ENCODE results near the gene PFKL. TPM values are rescaled to one million over a fixed set of nuclear protein-coding genes. Genes with fewer than 3 reads are reported as not detected.
A peak's percentile ranks its signal among the peaks of the same experiment; 100 is the strongest.
"Not testable (repeated sequence)": the region's sequence is repeated elsewhere in the genome, so short reads cannot be mapped to it uniquely, and the experiment has no call there.

The PFKL gene
- total RNA-seq, 1 experiment from 2014 or later, result 134 TPM

DNA sequence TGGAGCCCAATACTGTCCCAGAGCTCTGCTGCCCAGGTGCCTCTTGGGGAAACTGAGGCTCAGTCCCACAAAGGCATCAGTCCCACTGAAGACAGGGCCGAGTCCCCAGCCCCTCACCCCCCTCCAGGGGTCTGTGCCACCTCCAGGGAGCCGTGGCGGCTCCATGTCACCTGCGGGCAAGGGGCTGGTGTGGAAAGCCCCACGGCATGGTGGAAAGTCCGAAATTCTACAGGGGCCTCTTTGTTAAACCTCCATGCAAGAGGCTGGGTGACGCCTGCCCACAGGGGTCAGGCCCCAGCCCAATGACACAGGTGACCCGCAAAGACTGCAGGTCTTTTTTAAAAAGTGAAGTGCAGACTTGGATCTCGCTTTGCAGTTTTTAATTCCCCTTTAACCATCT lies 17.5 kb upstream of the PFKL start (continued):
- no peak for TF ChIP-seq ZNF219 (CRISPR knock-in tag; IDR thresholded peaks at IDR 0.05; ENCODE audit: borderline replicate concordance)
- TF ChIP-seq NR2C2 (CRISPR knock-in tag; IDR thresholded peaks at IDR 0.05), result no peak
- TF ChIP-seq, protein P1, sequence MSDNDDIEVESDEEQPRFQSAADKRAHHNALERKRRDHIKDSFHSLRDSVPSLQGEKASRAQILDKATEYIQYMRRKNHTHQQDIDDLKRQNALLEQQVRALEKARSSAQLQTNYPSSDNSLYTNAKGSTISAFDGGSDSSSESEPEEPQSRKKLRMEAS (CRISPR knock-in tag; IDR thresholded peaks at IDR 0.05), result no peak

DNA sequence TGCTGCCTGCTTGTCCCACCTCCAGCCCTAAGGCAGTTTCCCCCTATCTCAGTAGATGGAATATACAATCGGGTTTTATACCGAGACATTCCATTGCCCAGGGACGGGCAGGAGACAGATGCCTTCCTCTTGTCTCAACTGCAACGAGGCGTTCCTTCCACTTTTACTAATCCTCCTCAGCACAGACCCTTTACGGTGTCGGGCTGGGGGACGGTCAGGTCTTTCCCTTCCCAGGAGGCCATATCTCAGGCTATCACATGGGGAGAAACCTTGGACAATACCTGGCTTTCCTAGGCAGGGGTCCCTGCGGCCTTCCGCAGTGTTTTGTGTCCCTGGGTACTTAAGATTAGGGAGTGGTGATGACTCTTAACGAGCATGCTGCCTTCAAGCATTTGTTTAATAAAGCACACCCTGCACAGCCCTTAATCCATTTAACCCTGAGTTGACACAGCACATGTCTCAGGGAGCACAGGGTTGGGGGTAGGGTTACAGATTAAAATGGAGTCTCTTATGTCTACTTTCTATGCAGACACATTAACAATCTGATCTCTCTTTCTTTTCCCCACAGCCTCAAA lies 16.6 kb upstream of the PFKL start:
- H3K9me3 Mint-ChIP-seq; H3K36me3 Mint-ChIP-seq; CTCF ChIA-PET; DNase-seq (ENCODE audit: low spot score); H3K4me3 Mint-ChIP-seq; H3K27ac Mint-ChIP-seq; ATAC-seq; POLR2A ChIA-PET: not testable (repeated sequence)
- H3K4me1 Mint-ChIP-seq, result peaks cover 21% of the 10 kb centered on the region
- H3K27me3 Mint-ChIP-seq (ENCODE audit: low read depth), result peaks cover 30% of the 10 kb centered on the region

DNA sequence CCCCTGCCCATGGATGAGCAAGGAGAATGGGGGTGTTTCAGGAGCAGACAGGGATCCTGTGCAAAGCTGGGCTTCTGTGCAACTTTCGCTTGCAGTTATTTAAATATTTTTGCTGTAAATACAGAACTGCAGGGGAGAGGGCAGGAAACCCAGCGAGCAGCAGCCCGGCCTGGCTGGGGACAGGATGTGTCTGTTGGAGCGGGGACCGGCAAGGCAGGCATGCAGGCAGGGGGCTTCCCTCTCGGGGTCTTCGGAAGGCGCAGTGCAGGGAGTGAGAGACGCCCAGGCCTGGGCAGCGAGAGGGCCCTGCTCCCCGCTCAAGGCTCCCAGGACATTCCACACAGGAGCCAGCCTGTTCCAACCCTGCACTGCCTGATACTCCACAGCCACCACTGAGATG lies 15.9 kb upstream of the PFKL start:
- CTCF ChIA-PET, result no interaction called here
- H3K4me3 Mint-ChIP-seq, result no peak overlapping the region
- peaks cover 30% of the 10 kb centered on the region for H3K27me3 Mint-ChIP-seq (ENCODE audit: low read depth)
- ATAC-seq (no peak; the same call in 1 of the 2 replicates), DNase-seq (ENCODE audit: low spot score) (no peak)
- H3K36me3 Mint-ChIP-seq, result no peaks in the 10 kb centered on the region
- no peak overlapping the region for H3K27ac Mint-ChIP-seq
- TF ChIP-seq, protein P2, sequence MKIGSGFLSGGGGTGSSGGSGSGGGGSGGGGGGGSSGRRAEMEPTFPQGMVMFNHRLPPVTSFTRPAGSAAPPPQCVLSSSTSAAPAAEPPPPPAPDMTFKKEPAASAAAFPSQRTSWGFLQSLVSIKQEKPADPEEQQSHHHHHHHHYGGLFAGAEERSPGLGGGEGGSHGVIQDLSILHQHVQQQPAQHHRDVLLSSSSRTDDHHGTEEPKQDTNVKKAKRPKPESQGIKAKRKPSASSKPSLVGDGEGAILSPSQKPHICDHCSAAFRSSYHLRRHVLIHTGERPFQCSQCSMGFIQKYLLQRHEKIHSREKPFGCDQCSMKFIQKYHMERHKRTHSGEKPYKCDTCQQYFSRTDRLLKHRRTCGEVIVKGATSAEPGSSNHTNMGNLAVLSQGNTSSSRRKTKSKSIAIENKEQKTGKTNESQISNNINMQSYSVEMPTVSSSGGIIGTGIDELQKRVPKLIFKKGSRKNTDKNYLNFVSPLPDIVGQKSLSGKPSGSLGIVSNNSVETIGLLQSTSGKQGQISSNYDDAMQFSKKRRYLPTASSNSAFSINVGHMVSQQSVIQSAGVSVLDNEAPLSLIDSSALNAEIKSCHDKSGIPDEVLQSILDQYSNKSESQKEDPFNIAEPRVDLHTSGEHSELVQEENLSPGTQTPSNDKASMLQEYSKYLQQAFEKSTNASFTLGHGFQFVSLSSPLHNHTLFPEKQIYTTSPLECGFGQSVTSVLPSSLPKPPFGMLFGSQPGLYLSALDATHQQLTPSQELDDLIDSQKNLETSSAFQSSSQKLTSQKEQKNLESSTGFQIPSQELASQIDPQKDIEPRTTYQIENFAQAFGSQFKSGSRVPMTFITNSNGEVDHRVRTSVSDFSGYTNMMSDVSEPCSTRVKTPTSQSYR (CRISPR knock-in tag; IDR thresholded peaks at IDR 0.05), result no peak
- TF ChIP-seq SP1 (CRISPR knock-in tag; conservative IDR thresholded peaks at IDR 0.05) (no peak), CBFB (CRISPR knock-in tag; IDR thresholded peaks at IDR 0.05; ENCODE audit: low read depth) (no peak), KAT7 (CRISPR knock-in tag; IDR thresholded peaks at IDR 0.05; ENCODE audit: borderline replicate concordance) (no peak), NR1H2 (CRISPR knock-in tag; IDR thresholded peaks at IDR 0.05) (no peak), ZNF396 (CRISPR knock-in tag; IDR thresholded peaks at IDR 0.05; ENCODE audit: borderline replicate concordance) (no peak), SMAD4 (CRISPR knock-in tag; IDR thresholded peaks at IDR 0.05) (no peak)
- TF ChIP-seq, protein P3, sequence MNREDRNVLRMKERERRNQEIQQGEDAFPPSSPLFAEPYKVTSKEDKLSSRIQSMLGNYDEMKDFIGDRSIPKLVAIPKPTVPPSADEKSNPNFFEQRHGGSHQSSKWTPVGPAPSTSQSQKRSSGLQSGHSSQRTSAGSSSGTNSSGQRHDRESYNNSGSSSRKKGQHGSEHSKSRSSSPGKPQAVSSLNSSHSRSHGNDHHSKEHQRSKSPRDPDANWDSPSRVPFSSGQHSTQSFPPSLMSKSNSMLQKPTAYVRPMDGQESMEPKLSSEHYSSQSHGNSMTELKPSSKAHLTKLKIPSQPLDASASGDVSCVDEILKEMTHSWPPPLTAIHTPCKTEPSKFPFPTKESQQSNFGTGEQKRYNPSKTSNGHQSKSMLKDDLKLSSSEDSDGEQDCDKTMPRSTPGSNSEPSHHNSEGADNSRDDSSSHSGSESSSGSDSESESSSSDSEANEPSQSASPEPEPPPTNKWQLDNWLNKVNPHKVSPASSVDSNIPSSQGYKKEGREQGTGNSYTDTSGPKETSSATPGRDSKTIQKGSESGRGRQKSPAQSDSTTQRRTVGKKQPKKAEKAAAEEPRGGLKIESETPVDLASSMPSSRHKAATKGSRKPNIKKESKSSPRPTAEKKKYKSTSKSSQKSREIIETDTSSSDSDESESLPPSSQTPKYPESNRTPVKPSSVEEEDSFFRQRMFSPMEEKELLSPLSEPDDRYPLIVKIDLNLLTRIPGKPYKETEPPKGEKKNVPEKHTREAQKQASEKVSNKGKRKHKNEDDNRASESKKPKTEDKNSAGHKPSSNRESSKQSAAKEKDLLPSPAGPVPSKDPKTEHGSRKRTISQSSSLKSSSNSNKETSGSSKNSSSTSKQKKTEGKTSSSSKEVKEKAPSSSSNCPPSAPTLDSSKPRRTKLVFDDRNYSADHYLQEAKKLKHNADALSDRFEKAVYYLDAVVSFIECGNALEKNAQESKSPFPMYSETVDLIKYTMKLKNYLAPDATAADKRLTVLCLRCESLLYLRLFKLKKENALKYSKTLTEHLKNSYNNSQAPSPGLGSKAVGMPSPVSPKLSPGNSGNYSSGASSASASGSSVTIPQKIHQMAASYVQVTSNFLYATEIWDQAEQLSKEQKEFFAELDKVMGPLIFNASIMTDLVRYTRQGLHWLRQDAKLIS (CRISPR knock-in tag; IDR thresholded peaks at IDR 0.05; ENCODE audit: borderline replicate concordance), result no peak
- no peaks in the 10 kb centered on the region for H3K9me3 Mint-ChIP-seq
- POLR2A ChIA-PET, result no interaction called here
- H3K4me1 Mint-ChIP-seq, result peaks cover 21% of the 10 kb centered on the region

DNA sequence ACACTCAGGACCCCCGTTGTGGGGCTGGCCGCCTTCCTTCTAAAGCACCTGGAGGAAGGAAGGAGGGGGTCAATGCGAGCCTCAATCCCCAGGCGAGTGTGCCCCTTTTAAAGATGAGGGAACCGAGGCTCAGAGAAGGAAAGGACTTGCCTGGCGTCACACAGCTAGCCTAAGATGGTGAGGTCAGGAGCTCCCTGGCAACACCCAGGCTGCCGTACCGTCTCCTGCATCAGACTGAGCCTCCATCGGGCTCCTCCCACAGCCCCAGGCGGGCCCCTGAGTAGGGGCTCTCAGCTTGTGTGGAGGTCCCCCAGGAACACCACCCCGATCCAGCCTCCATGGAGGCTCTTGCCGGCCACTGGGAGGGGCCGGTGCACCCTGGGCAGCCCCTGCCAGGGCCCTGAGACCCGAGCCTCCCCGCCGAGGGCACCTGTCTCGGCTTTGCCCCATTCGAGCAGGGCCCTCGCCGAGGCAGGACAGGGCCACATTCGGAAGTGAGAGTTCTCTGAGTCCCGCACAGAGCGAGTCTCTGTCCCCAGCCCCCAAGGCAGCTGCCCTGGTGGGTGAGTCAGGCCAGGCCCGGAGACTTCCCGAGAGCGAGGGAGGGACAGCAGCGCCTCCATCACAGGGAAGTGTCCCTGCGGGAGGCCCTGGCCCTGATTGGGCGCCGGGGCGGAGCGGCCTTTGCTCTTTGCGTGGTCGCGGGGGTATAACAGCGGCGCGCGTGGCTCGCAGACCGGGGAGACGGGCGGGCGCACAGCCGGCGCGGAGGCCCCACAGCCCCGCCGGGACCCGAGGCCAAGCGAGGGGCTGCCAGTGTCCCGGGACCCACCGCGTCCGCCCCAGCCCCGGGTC lies 14.5 kb upstream of the PFKL start, which contains the start of gene AIRE:
TSS of gene AIRE (plus strand) at position 739 of the 855 bp plus-strand sequence. CDS start 131 bp downstream, outside the sequence.
- ChIA-PET CTCF (interaction anchor here (0.9 to 2.9 kb wide), 3 partner anchors 12 to 17 kb away, joined by 3 to 22 read pairs (median 5); no protein-coding TSS in a partner anchor), POLR2A (no interaction called here)
- no peaks in the 10 kb centered on the region for H3K36me3 Mint-ChIP-seq
- peak; percentile 33 for DNase-seq (ENCODE audit: low spot score)
- ATAC-seq, result peak; percentile 21
- H3K4me3 Mint-ChIP-seq, result peak within 1 kb of the TSS; percentile 45; the same call in 1 of the 2 replicates
- peaks cover 21% of the 10 kb centered on the region for H3K4me1 Mint-ChIP-seq
- peaks cover 30% of the 10 kb centered on the region for H3K27me3 Mint-ChIP-seq (ENCODE audit: low read depth)
- H3K27ac Mint-ChIP-seq, result no peak within 1 kb of the TSS
- no peaks in the 10 kb centered on the region for H3K9me3 Mint-ChIP-seq
- TF ChIP-seq, protein P4, sequence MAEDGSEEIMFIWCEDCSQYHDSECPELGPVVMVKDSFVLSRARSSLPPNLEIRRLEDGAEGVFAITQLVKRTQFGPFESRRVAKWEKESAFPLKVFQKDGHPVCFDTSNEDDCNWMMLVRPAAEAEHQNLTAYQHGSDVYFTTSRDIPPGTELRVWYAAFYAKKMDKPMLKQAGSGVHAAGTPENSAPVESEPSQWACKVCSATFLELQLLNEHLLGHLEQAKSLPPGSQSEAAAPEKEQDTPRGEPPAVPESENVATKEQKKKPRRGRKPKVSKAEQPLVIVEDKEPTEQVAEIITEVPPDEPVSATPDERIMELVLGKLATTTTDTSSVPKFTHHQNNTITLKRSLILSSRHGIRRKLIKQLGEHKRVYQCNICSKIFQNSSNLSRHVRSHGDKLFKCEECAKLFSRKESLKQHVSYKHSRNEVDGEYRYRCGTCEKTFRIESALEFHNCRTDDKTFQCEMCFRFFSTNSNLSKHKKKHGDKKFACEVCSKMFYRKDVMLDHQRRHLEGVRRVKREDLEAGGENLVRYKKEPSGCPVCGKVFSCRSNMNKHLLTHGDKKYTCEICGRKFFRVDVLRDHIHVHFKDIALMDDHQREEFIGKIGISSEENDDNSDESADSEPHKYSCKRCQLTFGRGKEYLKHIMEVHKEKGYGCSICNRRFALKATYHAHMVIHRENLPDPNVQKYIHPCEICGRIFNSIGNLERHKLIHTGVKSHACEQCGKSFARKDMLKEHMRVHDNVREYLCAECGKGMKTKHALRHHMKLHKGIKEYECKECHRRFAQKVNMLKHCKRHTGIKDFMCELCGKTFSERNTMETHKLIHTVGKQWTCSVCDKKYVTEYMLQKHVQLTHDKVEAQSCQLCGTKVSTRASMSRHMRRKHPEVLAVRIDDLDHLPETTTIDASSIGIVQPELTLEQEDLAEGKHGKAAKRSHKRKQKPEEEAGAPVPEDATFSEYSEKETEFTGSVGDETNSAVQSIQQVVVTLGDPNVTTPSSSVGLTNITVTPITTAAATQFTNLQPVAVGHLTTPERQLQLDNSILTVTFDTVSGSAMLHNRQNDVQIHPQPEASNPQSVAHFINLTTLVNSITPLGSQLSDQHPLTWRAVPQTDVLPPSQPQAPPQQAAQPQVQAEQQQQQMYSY (CRISPR knock-in tag; IDR thresholded peaks at IDR 0.05), result no peak
- TF ChIP-seq, protein P5, sequence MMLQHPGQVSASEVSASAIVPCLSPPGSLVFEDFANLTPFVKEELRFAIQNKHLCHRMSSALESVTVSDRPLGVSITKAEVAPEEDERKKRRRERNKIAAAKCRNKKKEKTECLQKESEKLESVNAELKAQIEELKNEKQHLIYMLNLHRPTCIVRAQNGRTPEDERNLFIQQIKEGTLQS (CRISPR knock-in tag; conservative IDR thresholded peaks at IDR 0.05), result no peak
- TF ChIP-seq, protein P6, sequence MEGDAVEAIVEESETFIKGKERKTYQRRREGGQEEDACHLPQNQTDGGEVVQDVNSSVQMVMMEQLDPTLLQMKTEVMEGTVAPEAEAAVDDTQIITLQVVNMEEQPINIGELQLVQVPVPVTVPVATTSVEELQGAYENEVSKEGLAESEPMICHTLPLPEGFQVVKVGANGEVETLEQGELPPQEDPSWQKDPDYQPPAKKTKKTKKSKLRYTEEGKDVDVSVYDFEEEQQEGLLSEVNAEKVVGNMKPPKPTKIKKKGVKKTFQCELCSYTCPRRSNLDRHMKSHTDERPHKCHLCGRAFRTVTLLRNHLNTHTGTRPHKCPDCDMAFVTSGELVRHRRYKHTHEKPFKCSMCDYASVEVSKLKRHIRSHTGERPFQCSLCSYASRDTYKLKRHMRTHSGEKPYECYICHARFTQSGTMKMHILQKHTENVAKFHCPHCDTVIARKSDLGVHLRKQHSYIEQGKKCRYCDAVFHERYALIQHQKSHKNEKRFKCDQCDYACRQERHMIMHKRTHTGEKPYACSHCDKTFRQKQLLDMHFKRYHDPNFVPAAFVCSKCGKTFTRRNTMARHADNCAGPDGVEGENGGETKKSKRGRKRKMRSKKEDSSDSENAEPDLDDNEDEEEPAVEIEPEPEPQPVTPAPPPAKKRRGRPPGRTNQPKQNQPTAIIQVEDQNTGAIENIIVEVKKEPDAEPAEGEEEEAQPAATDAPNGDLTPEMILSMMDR (IDR thresholded peaks at IDR 0.05), result no peak

All from WTC11 (cell line).